HG02970 (cell line): ENCODE results near the gene LHPP.

Experiments used
- ATAC-seq: cut with Tn5 transposase; IDR thresholded peaks from one replicate; pipeline ENCODE4 v1.9.1; 2021; ENCODE audit warnings: mild to moderate bottlenecking, moderate library complexity, moderate number of reproducible peaks; ENCODE audit not compliant: unreplicated experiment, low FRiP score

Gene LHPP

GRCh38 chr10:124615259-124615658 is 153.6 kb downstream of the LHPP start:
- no peak for ATAC-seq

DNA sequence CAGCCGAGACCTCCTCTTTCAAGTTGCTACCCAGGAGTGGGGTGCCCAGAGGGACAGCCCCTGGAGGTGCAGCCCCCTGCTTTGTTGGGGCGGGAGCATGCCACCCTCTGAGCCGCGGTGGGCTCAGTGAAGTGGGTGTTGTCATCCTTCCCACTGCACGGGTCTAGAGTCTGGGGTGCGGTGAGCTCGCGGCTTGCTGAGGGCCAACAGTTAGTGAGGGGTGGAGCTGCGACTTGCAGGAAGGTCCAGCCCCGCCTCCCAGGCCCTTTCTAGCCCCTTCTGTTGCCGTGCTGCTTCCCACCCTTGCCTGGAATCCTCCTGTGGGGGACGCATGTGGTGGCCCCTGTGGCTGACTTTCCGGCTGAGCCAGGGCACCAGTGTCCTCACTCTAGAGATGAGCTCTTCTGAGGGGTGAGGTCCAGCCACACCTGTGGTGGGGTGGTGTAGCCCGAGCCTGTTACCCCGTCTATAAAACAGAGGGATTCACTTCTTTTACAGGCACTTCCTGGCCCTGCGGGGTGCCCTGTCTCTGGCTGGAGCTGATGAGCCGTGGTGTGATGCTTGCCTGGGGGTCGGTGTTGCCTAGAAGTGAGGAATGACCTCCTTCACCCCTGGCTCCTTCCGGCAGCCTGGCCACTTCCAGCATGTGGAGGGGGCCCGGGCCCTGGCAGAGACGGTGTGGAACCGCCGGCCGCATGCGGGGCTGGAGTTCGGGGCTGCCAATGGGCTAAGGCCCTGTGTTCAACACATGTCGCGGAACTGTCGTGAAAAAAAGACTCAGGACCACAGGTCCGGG is 154.6 kb downstream of the LHPP start:
- ATAC-seq = no peak

- ATAC-seq = no peak
These were observed 155.2 kb downstream of the LHPP start for GRCh38 chr10:124616836-124617130.

DNA sequence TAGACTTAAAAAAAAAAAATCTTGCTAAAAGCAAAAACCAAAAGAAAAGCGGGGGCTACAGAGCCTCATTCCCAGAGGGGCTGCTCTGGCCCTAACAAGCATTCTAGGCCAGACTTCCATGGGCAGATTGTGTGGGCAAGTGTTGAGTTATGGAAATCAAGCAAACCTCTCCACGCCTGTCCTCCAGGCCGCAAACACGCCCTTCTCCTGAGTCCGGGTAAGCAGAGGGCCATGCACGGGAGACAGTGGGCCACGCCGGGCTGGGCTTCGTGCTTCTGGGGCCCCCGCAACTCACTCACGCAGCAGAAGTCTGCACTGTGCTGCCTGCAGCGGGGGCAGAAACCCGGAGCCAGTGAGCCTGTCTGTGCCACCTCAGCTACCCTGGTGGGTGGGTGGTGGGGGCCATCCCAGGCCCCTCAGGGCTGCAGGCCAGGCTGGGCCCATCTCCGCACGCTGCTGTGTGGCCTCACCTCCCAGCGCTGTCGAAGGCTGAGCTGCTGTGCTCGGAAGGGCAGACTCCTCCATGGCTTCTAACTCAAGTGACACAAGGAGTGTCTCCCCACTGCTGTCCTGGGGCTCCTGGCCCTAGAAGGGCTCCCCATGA is 156.9 kb downstream of the LHPP start:
- ATAC-seq = no peak

DNA sequence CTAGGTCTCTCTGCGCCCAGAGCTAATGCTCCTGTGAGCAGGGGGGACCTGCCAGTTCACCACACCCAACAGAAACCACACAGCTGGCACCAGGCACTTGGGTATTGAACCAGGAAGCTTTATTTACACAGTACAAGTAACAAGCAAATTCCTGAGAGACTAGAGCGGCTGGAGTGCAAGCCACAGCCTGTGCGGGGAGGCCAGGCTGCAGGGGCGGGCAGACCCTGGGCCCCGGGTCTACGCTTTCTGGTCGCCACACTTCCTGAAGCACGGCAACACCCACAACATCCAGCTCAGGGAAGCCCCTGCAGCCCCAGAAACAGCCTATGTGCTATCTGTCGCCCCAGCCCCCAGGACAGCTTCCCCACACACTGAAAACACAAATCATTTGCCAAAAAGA is 157.6 kb downstream of the LHPP start:
- no peak for ATAC-seq

DNA sequence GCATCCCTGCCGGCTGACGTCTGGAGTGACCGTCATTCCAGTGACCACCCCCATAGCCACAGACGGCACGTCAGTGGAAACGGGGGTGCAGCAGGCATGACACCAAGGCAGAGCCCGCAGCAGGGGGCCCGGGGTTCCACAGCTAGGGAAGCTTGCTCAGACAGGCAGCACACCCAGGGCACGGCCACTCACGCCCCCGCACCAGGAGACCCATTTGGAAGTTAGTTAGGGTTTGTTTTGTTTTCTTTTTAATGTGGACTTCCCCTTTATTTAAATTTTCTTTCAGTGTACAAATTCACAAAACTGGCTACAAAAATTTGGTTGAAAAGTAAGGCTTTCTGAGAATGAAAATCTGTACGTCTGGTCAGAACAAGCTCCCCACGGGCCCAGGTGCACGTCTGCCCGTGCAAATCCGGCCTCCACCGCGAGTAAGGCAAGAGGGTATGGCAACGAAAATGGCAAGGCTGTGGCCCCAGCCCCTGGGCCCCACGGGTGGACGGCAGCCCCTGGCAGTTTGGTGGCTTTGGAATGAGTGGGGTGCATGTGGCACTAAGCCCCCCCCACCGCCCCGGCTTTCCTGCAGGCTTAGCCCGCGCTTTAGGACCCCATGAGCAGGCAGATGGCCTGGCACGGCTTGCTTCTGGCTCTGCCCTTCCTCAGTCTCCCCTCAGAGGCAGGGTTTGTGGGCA is 158.3 kb downstream of the LHPP start:
- ATAC-seq = no peak

- no peak for ATAC-seq
These were observed 160.0 kb downstream of the LHPP start for GRCh38 chr10:124621637-124622036.

- no peak for ATAC-seq
These were observed 160.5 kb downstream of the LHPP start for GRCh38 chr10:124622158-124622557.

- ATAC-seq = no peak
These were observed 161.4 kb downstream of the LHPP start for GRCh38 chr10:124622866-124623536.

- no peak for ATAC-seq
These were observed 162.4 kb downstream of the LHPP start for GRCh38 chr10:124624006-124624405.

DNA sequence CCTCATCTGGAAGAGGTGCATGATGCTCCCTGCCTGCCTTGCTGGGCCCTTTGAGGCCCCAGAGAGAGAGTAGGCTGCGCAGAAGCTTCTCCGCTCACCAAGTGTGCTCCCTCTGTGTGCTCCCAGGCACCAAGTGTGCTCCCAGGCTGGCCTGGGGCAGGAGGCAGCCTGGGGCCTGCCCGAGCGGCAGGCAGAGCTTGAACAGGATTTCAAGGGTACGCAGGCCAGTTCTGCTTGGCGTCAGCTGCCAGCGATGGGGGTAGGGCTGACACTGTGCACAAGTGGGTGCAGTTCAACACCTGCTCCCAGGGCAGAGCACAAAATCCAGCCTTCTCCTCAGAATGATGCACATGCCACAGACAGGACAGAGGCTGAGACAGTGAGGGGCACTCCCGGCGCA is 162.8 kb downstream of the LHPP start:
- ATAC-seq = no peak

GRCh38 chr10:124624895-124625294 is 163.3 kb downstream of the LHPP start:
- ATAC-seq = no peak

GRCh38 chr10:124625831-124626238 is 164.2 kb downstream of the LHPP start:
- ATAC-seq = no peak

DNA sequence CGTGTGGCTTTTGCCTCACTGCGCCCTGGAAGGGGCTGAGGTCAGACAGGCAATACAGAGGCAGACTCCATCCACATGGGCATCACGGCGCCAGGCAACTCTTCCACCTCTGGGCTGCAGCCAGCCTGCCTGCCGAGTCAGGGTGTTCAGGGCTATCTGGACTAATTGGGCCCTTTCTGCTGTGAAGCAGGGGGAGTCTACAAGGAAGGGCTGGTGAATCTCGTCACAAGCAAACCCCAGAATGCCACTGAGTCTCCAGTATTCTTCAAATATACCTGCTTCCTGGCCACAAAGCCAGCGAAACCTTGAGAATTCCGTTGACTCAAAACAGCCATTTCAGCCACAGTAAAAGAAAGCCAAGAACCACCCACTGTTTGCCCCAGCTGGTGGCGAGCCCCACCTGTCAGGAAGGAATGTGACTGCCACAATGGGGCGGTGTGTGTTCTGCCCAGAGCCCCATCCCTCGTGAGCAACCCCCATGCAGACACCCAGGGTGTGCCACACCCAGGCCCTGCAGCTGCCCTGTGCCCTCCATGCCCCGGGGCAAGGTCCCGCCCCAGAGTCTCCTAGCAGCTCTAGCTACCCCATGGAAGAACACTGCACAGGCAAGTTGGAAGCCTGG is 165.2 kb downstream of the LHPP start:
- ATAC-seq = no peak

DNA sequence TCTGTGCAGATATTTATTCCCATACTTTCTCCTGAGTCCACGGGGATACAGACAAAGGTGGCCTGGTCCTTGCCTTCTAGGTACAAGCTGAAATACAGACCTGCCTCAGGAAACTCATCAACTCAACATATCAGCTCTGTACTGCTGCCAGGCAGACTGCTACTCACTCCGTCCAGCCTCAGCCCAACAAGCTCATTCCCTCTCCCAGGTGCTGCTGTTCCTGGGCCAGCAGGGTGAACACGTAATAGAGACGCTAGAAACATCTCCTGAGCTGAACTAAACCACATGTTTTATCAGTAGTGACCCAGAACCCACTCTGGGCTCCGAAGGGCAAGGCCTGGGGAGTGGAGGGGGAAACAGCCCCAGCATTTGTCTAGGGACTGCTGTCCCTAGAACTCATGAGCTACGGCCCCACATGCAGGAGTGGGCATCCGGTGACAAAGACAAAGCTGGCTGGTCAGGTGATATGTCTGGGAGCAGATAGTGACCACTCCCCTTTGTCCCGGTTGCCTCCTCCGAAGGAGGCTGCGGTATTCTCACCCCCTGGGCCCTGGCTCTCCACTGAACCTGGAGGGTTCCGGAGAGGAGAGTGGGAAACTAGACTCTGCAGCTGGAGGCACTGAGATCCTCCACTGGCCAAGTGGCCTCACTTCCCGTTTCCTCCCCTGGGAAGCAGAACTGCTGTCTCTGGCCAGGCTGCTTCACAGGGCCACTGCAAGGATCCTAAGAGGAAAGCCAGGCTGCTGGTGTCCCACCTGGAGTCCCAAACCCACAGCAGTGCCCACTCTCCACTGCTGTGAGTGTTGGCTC is 166.4 kb downstream of the LHPP start:
- no peak for ATAC-seq

DNA sequence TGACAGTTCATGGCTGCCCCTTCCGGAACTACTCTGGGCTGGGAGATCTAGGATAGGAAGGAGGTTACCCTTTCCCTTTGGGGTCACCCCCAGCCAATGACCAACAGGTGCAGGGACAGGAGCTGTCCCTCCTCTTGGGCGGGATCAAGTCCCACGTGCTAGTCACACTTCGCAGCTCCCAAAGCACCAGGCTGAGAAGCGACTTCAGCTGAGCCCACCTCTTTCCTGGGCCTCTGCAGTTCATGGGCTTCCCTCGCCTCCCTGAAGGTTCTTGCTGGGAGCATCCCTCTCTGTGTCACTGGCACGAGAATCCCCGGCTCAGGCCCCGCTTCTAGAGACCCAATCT is 167.0 kb downstream of the LHPP start:
- ATAC-seq = no peak

GRCh38 chr10:124629415-124629814 is 167.8 kb downstream of the LHPP start:
- no peak for ATAC-seq

GRCh38 chr10:124629842-124630241 is 168.2 kb downstream of the LHPP start:
- ATAC-seq = no peak

DNA sequence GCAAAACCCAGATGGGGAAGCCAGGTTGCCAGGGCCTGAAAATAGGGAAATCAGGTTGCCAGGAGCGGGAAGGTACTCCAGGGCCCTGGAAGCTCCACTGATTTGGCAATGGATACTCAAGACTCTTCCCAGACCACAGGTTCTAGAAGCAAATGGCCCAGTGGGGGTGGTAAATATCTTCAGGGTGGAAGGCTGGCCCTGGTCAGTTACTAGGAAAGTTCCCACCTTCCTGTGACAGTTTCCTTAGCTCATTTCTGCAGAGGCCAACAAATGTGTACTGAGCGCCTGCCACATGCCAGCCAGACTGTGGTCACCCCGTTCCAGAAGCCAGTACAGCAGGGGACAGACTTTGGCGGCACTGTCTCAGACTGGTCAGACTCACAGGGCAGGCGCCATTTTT is 168.9 kb downstream of the LHPP start:
- no peak for ATAC-seq

- no peak for ATAC-seq
These were observed 170.5 kb downstream of the LHPP start for GRCh38 chr10:124632064-124632531.
